HFF-Myc (cell line): ENCODE results near the gene ZNF813.
"Not testable (repeated sequence)": the region's sequence is repeated elsewhere in the genome, so short reads cannot be mapped to it uniquely, and the experiment has no call there.

Source experiments
- DNase-seq: peaks from one replicate; pipeline ENCODE4 v3.0.0-alpha.2; 2011; ENCODE audit warnings: low read depth; ENCODE audit errors: extremely low read depth
- H3K4me3 ChIP-seq: replicated peaks from 2 replicates; pipeline ENCODE4 v1.5.1; 2011; ENCODE audit warnings: low read depth, mild to moderate bottlenecking, control low read depth, low read length
- CTCF ChIP-seq: IDR thresholded peaks from 2 replicates; pipeline ENCODE4 v1.5.1; 2012; ENCODE audit warnings: mild to moderate bottlenecking, low read depth, low read length, control low read depth; ENCODE audit errors: missing control alignments

ZNF813 gene

GRCh38 chr19:53467485-53468262 is at the start of gene ZNF813:
Gene ZNF813 (plus strand): TSS chr19:53467733. CDS start chr19:53483823, 16,090 bp downstream.
- H3K4me3 ChIP-seq = peak within 1 kb of the TSS; percentile 53
- DNase-seq = peak; percentile 12
- TF ChIP-seq CTCF = no peak

- H3K4me3 ChIP-seq, DNase-seq: not testable (repeated sequence)
These were observed 46.8 kb upstream of the ZNF813 start for GRCh38 chr19:53420520-53421315.

GRCh38 chr19:53422551-53422950 is 45.0 kb upstream of the ZNF813 start:
- no peak overlapping the region for H3K4me3 ChIP-seq
- no peak for DNase-seq
- no peak for TF ChIP-seq CTCF

GRCh38 chr19:53423074-53423473 is 44.5 kb upstream of the ZNF813 start:
- not testable (repeated sequence) for H3K4me3 ChIP-seq, DNase-seq

- not testable (repeated sequence) for H3K4me3 ChIP-seq
These were observed 43.9 kb upstream of the ZNF813 start for GRCh38 chr19:53423680-53424079.

GRCh38 chr19:53424968-53425597 is 42.5 kb upstream of the ZNF813 start:
- no peak overlapping the region for H3K4me3 ChIP-seq
- peak; percentile 63 for TF ChIP-seq CTCF
- peak; percentile 16 for DNase-seq

More at GRCh38 chr19:53423680-53424079, 43.9 kb upstream of the ZNF813 start:
- DNase-seq = not testable (repeated sequence)

- peak; percentile 54 for DNase-seq
- peak within 1 kb of the TSS; percentile 86 for H3K4me3 ChIP-seq
- peak; percentile 29 for TF ChIP-seq CTCF
These were observed 36.0 kb upstream of the ZNF813 start, which contains the start of gene ZNF761 for GRCh38 chr19:53431399-53432087. Gene ZNF761 (plus strand): TSS chr19:53431984. CDS start chr19:53447269, 15,285 bp downstream.
